ENCODE results near the gene USH2A.
"Not testable (repeated sequence)": the region's sequence is repeated elsewhere in the genome, so short reads cannot be mapped to it uniquely, and the experiment has no call there.

Gene USH2A

GRCh38 chr1:216366979-216367378, 56.3 kb downstream of the USH2A start:
- H3K4me1 Mint-ChIP-seq (ENCODE audit: low read depth), result no peaks in the 10 kb centered on the region

GRCh38 chr1:216356945-216357344, 66.3 kb downstream of the USH2A start:
- no peaks in the 10 kb centered on the region for H3K36me3 Mint-ChIP-seq (ENCODE audit: low read depth)
- DNase-seq (ENCODE audit: low spot score), result no peak
- no peaks in the 10 kb centered on the region for H3K4me1 Mint-ChIP-seq (ENCODE audit: low read depth)
- no peaks in the 10 kb centered on the region for H3K27me3 Mint-ChIP-seq (ENCODE audit: low read depth)
- no peak overlapping the region for H3K4me3 Mint-ChIP-seq
- H3K9me3 Mint-ChIP-seq, result peaks cover 3% of the 10 kb centered on the region
- H3K27ac Mint-ChIP-seq, result no peak overlapping the region

More at GRCh38 chr1:216366979-216367378, 56.3 kb downstream of the USH2A start:
- H3K36me3 Mint-ChIP-seq (ENCODE audit: low read depth), result no peaks in the 10 kb centered on the region
- H3K4me3 Mint-ChIP-seq, result no peak overlapping the region
- H3K9me3 Mint-ChIP-seq, result peaks cover 13% of the 10 kb centered on the region
- no peak overlapping the region for H3K27ac Mint-ChIP-seq
- DNase-seq (ENCODE audit: low spot score), result no peak
- no peaks in the 10 kb centered on the region for H3K27me3 Mint-ChIP-seq (ENCODE audit: low read depth)

- Mint-ChIP-seq H3K27me3 (ENCODE audit: low read depth) (no peaks in the 10 kb centered on the region), H3K4me1 (ENCODE audit: low read depth) (no peaks in the 10 kb centered on the region), H3K9me3 (peaks cover 7% of the 10 kb centered on the region), H3K27ac (no peak overlapping the region), H3K36me3 (ENCODE audit: low read depth) (no peaks in the 10 kb centered on the region), H3K4me3 (no peak overlapping the region)
- DNase-seq (ENCODE audit: low spot score), result no peak
Observed at GRCh38 chr1:216350186-216350585, 73.1 kb downstream of the USH2A start.

GRCh38 chr1:216346526-216346925, 76.7 kb downstream of the USH2A start:
- H3K9me3 Mint-ChIP-seq, result peaks cover 7% of the 10 kb centered on the region
- no peak overlapping the region for H3K4me3 Mint-ChIP-seq
- DNase-seq (ENCODE audit: low spot score), result no peak
- no peaks in the 10 kb centered on the region for H3K36me3 Mint-ChIP-seq (ENCODE audit: low read depth)
- H3K27me3 Mint-ChIP-seq (ENCODE audit: low read depth), result no peaks in the 10 kb centered on the region
- H3K4me1 Mint-ChIP-seq (ENCODE audit: low read depth), result no peaks in the 10 kb centered on the region
- H3K27ac Mint-ChIP-seq, result no peak overlapping the region

GRCh38 chr1:216340542-216340941, 82.7 kb downstream of the USH2A start:
- H3K36me3 Mint-ChIP-seq (ENCODE audit: low read depth); H3K9me3 Mint-ChIP-seq; DNase-seq (ENCODE audit: low spot score); H3K27ac Mint-ChIP-seq; H3K4me3 Mint-ChIP-seq; H3K27me3 Mint-ChIP-seq (ENCODE audit: low read depth); H3K4me1 Mint-ChIP-seq (ENCODE audit: low read depth): not testable (repeated sequence)

- no peak for DNase-seq (ENCODE audit: low spot score)
- Mint-ChIP-seq H3K27me3 (ENCODE audit: low read depth) (no peaks in the 10 kb centered on the region), H3K27ac (no peak overlapping the region), H3K9me3 (peaks cover 22% of the 10 kb centered on the region), H3K4me3 (no peak overlapping the region), H3K4me1 (ENCODE audit: low read depth) (no peaks in the 10 kb centered on the region), H3K36me3 (ENCODE audit: low read depth) (no peaks in the 10 kb centered on the region)
Observed at GRCh38 chr1:216332462-216332861, 90.8 kb downstream of the USH2A start.

GRCh38 chr1:216332003-216332402, 91.2 kb downstream of the USH2A start:
- Mint-ChIP-seq H3K27ac (no peak overlapping the region), H3K4me1 (ENCODE audit: low read depth) (no peaks in the 10 kb centered on the region), H3K36me3 (ENCODE audit: low read depth) (no peaks in the 10 kb centered on the region), H3K4me3 (no peak overlapping the region), H3K9me3 (peaks cover 22% of the 10 kb centered on the region), H3K27me3 (ENCODE audit: low read depth) (no peaks in the 10 kb centered on the region)
- no peak for DNase-seq (ENCODE audit: low spot score)

- Mint-ChIP-seq H3K36me3 (ENCODE audit: low read depth) (no peaks in the 10 kb centered on the region), H3K27ac (no peak overlapping the region), H3K27me3 (ENCODE audit: low read depth) (no peaks in the 10 kb centered on the region), H3K4me3 (no peak overlapping the region), H3K9me3 (peaks cover 18% of the 10 kb centered on the region), H3K4me1 (ENCODE audit: low read depth) (no peaks in the 10 kb centered on the region)
- DNase-seq (ENCODE audit: low spot score), result no peak
Observed at GRCh38 chr1:216331211-216331610, 92.0 kb downstream of the USH2A start.

- Mint-ChIP-seq H3K4me1 (ENCODE audit: low read depth) (no peaks in the 10 kb centered on the region), H3K36me3 (ENCODE audit: low read depth) (no peaks in the 10 kb centered on the region), H3K9me3 (peaks cover 18% of the 10 kb centered on the region), H3K27ac (no peak overlapping the region), H3K4me3 (no peak overlapping the region), H3K27me3 (ENCODE audit: low read depth) (no peaks in the 10 kb centered on the region)
- no peak for DNase-seq (ENCODE audit: low spot score)
Observed at GRCh38 chr1:216330262-216330661, 93.0 kb downstream of the USH2A start.

GRCh38 chr1:216325946-216326345, 97.3 kb downstream of the USH2A start:
- H3K4me1 Mint-ChIP-seq (ENCODE audit: low read depth), result no peaks in the 10 kb centered on the region
- no peak for DNase-seq (ENCODE audit: low spot score)
- H3K9me3 Mint-ChIP-seq, result peaks cover 7% of the 10 kb centered on the region
- H3K27ac Mint-ChIP-seq, result no peak overlapping the region
- no peaks in the 10 kb centered on the region for H3K27me3 Mint-ChIP-seq (ENCODE audit: low read depth)
- no peaks in the 10 kb centered on the region for H3K36me3 Mint-ChIP-seq (ENCODE audit: low read depth)
- no peak overlapping the region for H3K4me3 Mint-ChIP-seq

- H3K27ac Mint-ChIP-seq, result no peak overlapping the region
- no peak overlapping the region for H3K4me3 Mint-ChIP-seq
- H3K36me3 Mint-ChIP-seq (ENCODE audit: low read depth), result no peaks in the 10 kb centered on the region
- H3K27me3 Mint-ChIP-seq (ENCODE audit: low read depth), result no peaks in the 10 kb centered on the region
- H3K9me3 Mint-ChIP-seq, result peaks cover 3% of the 10 kb centered on the region
- no peak for DNase-seq (ENCODE audit: low spot score)
- no peaks in the 10 kb centered on the region for H3K4me1 Mint-ChIP-seq (ENCODE audit: low read depth)
Observed at GRCh38 chr1:216325336-216325735, 97.9 kb downstream of the USH2A start.

- Mint-ChIP-seq H3K27ac (no peak overlapping the region), H3K27me3 (ENCODE audit: low read depth) (no peaks in the 10 kb centered on the region), H3K4me3 (no peak overlapping the region)
Observed at GRCh38 chr1:216323344-216323743, 99.9 kb downstream of the USH2A start.

GRCh38 chr1:216314379-216315095, 108.7 kb downstream of the USH2A start:
- Mint-ChIP-seq H3K9me3 (peaks cover 11% of the 10 kb centered on the region), H3K27me3 (ENCODE audit: low read depth) (no peaks in the 10 kb centered on the region), H3K36me3 (ENCODE audit: low read depth) (no peaks in the 10 kb centered on the region), H3K27ac (no peak overlapping the region), H3K4me1 (ENCODE audit: low read depth) (no peaks in the 10 kb centered on the region), H3K4me3 (no peak overlapping the region)
- DNase-seq (ENCODE audit: low spot score), result no peak

More at GRCh38 chr1:216323344-216323743, 99.9 kb downstream of the USH2A start:
- DNase-seq (ENCODE audit: low spot score), result no peak
- Mint-ChIP-seq H3K36me3 (ENCODE audit: low read depth) (no peaks in the 10 kb centered on the region), H3K9me3 (no peaks in the 10 kb centered on the region), H3K4me1 (ENCODE audit: low read depth) (no peaks in the 10 kb centered on the region)

- no peak for DNase-seq (ENCODE audit: low spot score)
- no peaks in the 10 kb centered on the region for H3K27me3 Mint-ChIP-seq (ENCODE audit: low read depth)
- H3K4me1 Mint-ChIP-seq (ENCODE audit: low read depth), result no peaks in the 10 kb centered on the region
- no peak overlapping the region for H3K4me3 Mint-ChIP-seq
- no peaks in the 10 kb centered on the region for H3K36me3 Mint-ChIP-seq (ENCODE audit: low read depth)
- H3K27ac Mint-ChIP-seq, result no peak overlapping the region
- H3K9me3 Mint-ChIP-seq, result peaks cover 11% of the 10 kb centered on the region
Observed at GRCh38 chr1:216310776-216311175, 112.5 kb downstream of the USH2A start.

GRCh38 chr1:216306830-216307229, 116.4 kb downstream of the USH2A start:
- no peak overlapping the region for H3K4me3 Mint-ChIP-seq
- peaks cover 4% of the 10 kb centered on the region for H3K9me3 Mint-ChIP-seq
- no peak overlapping the region for H3K27ac Mint-ChIP-seq

More at GRCh38 chr1:216306830-216307229, 116.4 kb downstream of the USH2A start:
- Mint-ChIP-seq H3K36me3 (ENCODE audit: low read depth) (no peaks in the 10 kb centered on the region), H3K27me3 (ENCODE audit: low read depth) (no peaks in the 10 kb centered on the region), H3K4me1 (ENCODE audit: low read depth) (no peaks in the 10 kb centered on the region)
- DNase-seq (ENCODE audit: low spot score), result no peak

Data from T-helper 2 cell treated with Interferon-gamma antibody and Interleukin-4, amounts not matched to agents 5 μg/mL and 100 μg/mL, for 36 hours (primary cell).